Ovary (tissue), 3 donors: ENCODE results near the gene HNF1A.

ENCODE experiments used
- CTCF ChIP-seq, 3 donors: fragments of 450-650 bp in 2 of 3; fragments of 200-600 bp in 1 of 3; IDR thresholded peaks; one replicate each; pipeline versions ENCODE4 v1.5.1 to v1.8.0; 2016 to 2022; ENCODE audit warnings: antibody characterized with exemption in 3 of 3, mild to moderate bottlenecking in 1 of 3
- EP300 ChIP-seq: sonication (generic); formaldehyde crosslinking; IDR thresholded peaks from one replicate; pipeline ENCODE4 v1.6.1; 2017; ENCODE audit warnings: antibody characterized with exemption
- donor health status: DM: no; HTN: no; CAD: no.

GRCh38 chr12:120941846-120942405 lies 36.4 kb upstream of the HNF1A start:
- TF ChIP-seq CTCF (IDR thresholded peaks at IDR 0.05) (no peak), EP300 (no peak)
